K562 (cell line): ENCODE measurements around the gene PABPC1L. TPM values are rescaled to one million over a fixed set of nuclear protein-coding genes. Genes with fewer than 3 reads are reported as not detected.

ENCODE experiments used
- ATF4 ChIP-seq: fragments of 450-650 bp; formaldehyde crosslinking; IDR thresholded peaks from 2 replicates; pipeline ENCODE4 v1.4.0; 2022; ENCODE audit warnings: mild to moderate bottlenecking, moderate library complexity
- CTBP1 ChIP-seq: fragments of 450-650 bp; IDR thresholded peaks from 2 replicates; pipeline ENCODE4 v1.6.1; 2016; ENCODE audit warnings: borderline replicate concordance
- EHMT2 ChIP-seq: fragments of 450-650 bp; IDR thresholded peaks from 2 replicates; pipeline ENCODE4 v1.6.1; 2018; ENCODE audit warnings: antibody characterized with exemption
- ERF ChIP-seq: fragments of 450-650 bp; formaldehyde crosslinking; IDR thresholded peaks from 2 replicates; pipeline ENCODE4 v1.4.0; 2020; ENCODE audit warnings: mild to moderate bottlenecking, mixed read lengths
- ESRRA ChIP-seq: fragments of 450-650 bp; IDR thresholded peaks from 2 replicates; pipeline ENCODE4 v1.6.1; 2014; ENCODE audit warnings: low read depth, mild to moderate bottlenecking, moderate library complexity, borderline replicate concordance
- FIP1L1 ChIP-seq: fragments of 200-400 bp; formaldehyde crosslinking; IDR thresholded peaks from 2 replicates; pipeline ENCODE4 v1.6.1; 2018; ENCODE audit warnings: mild to moderate bottlenecking, low read depth, low read length; ENCODE audit not compliant: poor library complexity, severe bottlenecking
- HDAC3 ChIP-seq: fragments of 450-650 bp; IDR thresholded peaks from 2 replicates; pipeline ENCODE4 v1.6.1; 2018; ENCODE audit warnings: borderline replicate concordance, mild to moderate bottlenecking, moderate library complexity; ENCODE audit not compliant: partially characterized antibody
- HDGF ChIP-seq: fragments of 450-650 bp; IDR thresholded peaks from 2 replicates; pipeline ENCODE4 v1.6.1; 2016
- JUND ChIP-seq, 2 experiments: IDR thresholded peaks; 2 replicates in 1 of 2; 3 replicates in 1 of 2; pipeline ENCODE4 v1.6.1; 2011; ENCODE audit warnings: borderline replicate concordance in 2 of 2, low read depth in 2 of 2, low read length in 2 of 2, improper control_type of control experiment in 1 of 2, missing biosample characterization in 1 of 2, missing genetic modification characterization in 1 of 2, missing genetic modification reagents in 1 of 2
- NR2F6 ChIP-seq: fragments of 450-650 bp; formaldehyde crosslinking; IDR thresholded peaks from 2 replicates; pipeline ENCODE4 v1.4.0; 2020; ENCODE audit warnings: mild to moderate bottlenecking
- PHB ChIP-seq: fragments of 250-450 bp; sonication (Bioruptor Pico); IDR thresholded peaks from 2 replicates; pipeline ENCODE4 v1.5.0; 2021
- PPARD ChIP-seq: fragments of 250-450 bp; sonication (Bioruptor Pico); IDR thresholded peaks from 2 replicates; pipeline ENCODE4 v1.8.0; 2022; ENCODE audit warnings: inconsistent platforms, mild to moderate bottlenecking, moderate library complexity
- RBFOX2 ChIP-seq: fragments of 200-400 bp; formaldehyde crosslinking; IDR thresholded peaks from 2 replicates; pipeline ENCODE4 v1.6.1; 2017; ENCODE audit warnings: low read depth, mild to moderate bottlenecking, low read length, moderate library complexity
- SLC30A9 ChIP-seq: fragments of 250-450 bp; sonication (Bioruptor Pico); IDR thresholded peaks from 2 replicates; pipeline ENCODE4 v1.8.0; 2022; ENCODE audit warnings: mild to moderate bottlenecking, moderate library complexity
- SMAD3 ChIP-seq: fragments of 450-650 bp; formaldehyde crosslinking; conservative IDR thresholded peaks from 2 replicates; pipeline ENCODE4 v1.4.0; 2020; ENCODE audit warnings: mild to moderate bottlenecking
- SMC3 ChIP-seq: conservative IDR thresholded peaks from 2 replicates; pipeline ENCODE4 v1.6.1; 2011; ENCODE audit warnings: low read depth, low read length, improper control_type of control experiment; ENCODE audit not compliant: insufficient read depth
- TAF1 ChIP-seq: IDR thresholded peaks from 2 replicates; pipeline ENCODE4 v1.6.1; 2011; ENCODE audit warnings: mild to moderate bottlenecking, low read length, moderate library complexity; ENCODE audit not compliant: insufficient read depth, control insufficient read depth, severe bottlenecking; ENCODE audit errors: extremely low read depth
- TEAD4 ChIP-seq, 2 experiments: sonication (generic) in 1 of 2; formaldehyde crosslinking in 1 of 2; IDR thresholded peaks; 2 replicates each; pipeline versions ENCODE4 v1.6.1 to v1.8.0; 2012 to 2022; ENCODE audit warnings: borderline replicate concordance in 1 of 2, inconsistent platforms in 1 of 2, low read length in 1 of 2, mild to moderate bottlenecking in 1 of 2, missing genetic modification reagents in 1 of 2
- TRIM28 ChIP-seq: fragments of 450-650 bp; IDR thresholded peaks from 2 replicates; pipeline ENCODE4 v1.6.1; 2017
- ZBTB33 ChIP-seq: sonication (generic); formaldehyde crosslinking; IDR thresholded peaks from 2 replicates; pipeline ENCODE4 v1.8.1; 2023; ENCODE audit warnings: mild to moderate bottlenecking, missing genetic modification reagents
- ZC3H8 ChIP-seq: fragments of 450-650 bp; IDR thresholded peaks from 2 replicates; pipeline ENCODE4 v1.6.1; 2017
- ZFP36 ChIP-seq: fragments of 150-350 bp; IDR thresholded peaks from 2 replicates; pipeline ENCODE4 v1.6.1; 2018; ENCODE audit warnings: low read length, low read depth; ENCODE audit not compliant: partially characterized antibody
- ZNF134 ChIP-seq: fragments of 250-450 bp; sonication (Bioruptor Pico); conservative IDR thresholded peaks from 2 replicates; pipeline ENCODE4 v1.4.0; 2020
- ZNF217 ChIP-seq: sonication (generic); formaldehyde crosslinking; IDR thresholded peaks from 2 replicates; pipeline ENCODE4 v1.8.0; 2022; ENCODE audit warnings: mild to moderate bottlenecking, missing genetic modification reagents
- ZNF445 ChIP-seq: fragments of 250-450 bp; sonication (Bioruptor Pico); IDR thresholded peaks from 2 replicates; pipeline ENCODE4 v1.4.0; 2020; ENCODE audit warnings: low read depth, mild to moderate bottlenecking, moderate library complexity
- ZNF589 ChIP-seq: fragments of 200-800 bp; sonication (Bioruptor generic); IDR thresholded peaks from 2 replicates; pipeline ENCODE4 v1.6.1; 2016; ENCODE audit warnings: low read depth, missing genetic modification characterization, missing compliant biosample characterization
- polyA plus RNA-seq, 8 experiments: library from polyadenylated mRNA; depleted of rRNA in 4 of 8; stranded (reverse) in 5 of 8; unstranded in 3 of 8; fragments of >200 nt; fragmentation: Nextera tagmentation in 2 of 8; fragmentation: Illumina TruSeq in 1 of 8; extraction: Ambion mirVana in 2 of 8; extraction: Trizol in 1 of 8; gene quantifications; 2 replicates each; pipeline versions ENCODE4 v1.2.1 to v1.2.3, GENCODE V29; 2011 to 2014; ENCODE audit warnings: inconsistent platforms in 1 of 8, missing spikeins in 1 of 8
- total RNA-seq, 7 experiments: library from RNA; depleted of rRNA in 6 of 7; stranded (reverse); fragments of >200 nt in 6 of 7; fragmentation: Illumina TruSeq in 2 of 7; extraction: Trizol in 2 of 7; gene quantifications; 2 replicates each; pipeline versions ENCODE4 v1.2.1 to v1.2.3, GENCODE V29; 2011 to 2021; ENCODE audit warnings: low replicate concordance in 1 of 7

The PABPC1L gene
- total and polyA plus RNA-seq, 9 of the 15 experiments (the other 6 are each of a cell fraction or from before 2014, with no cell fraction given): 6.0 to 90.3 (median 15.8) TPM

DNA sequence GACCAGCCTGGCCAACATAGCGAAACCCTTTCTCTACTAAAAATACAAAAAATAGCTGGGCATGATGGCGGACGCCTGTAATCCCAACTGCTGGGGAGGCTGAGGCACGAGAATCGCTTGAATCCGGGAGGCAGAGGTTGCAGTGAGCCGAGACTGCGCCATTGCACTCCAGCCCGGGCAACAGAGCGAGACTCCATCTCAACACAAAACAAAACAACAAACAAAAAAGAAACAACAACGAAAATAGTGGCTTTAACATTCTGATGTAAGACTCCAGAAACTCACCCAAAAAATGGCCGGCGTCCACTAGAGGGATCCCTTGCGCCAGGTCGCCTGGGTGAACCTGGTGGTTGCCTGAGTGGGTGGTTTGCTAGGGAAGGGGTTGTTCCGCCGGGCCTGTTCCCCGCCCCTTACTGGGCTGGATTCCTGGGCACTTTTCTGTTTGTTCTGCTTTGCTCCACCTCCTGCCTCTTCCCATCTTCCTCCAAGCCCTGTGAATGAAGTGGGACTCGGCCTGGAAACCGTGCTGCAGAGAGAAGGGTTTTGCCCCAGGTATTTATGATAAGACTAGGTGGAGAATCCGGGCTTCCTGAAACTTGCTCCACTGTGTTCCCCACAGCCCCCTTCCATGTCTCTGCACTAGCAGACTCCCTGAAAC is 1.5 kb downstream of the PABPC1L start (continued):
- TF ChIP-seq HDAC3: no peak
- 0 out of 2 replicates have a peak, but pooled peaks have one; percentile 47 for TF ChIP-seq ZBTB33 (CRISPR knock-in tag)
- no peak for TF ChIP-seq TEAD4 (IDR thresholded peaks at IDR 0.05; ENCODE audit: low read length)
- no peak for TF ChIP-seq TEAD4 (CRISPR knock-in tag; IDR thresholded peaks at IDR 0.05; ENCODE audit: borderline replicate concordance)
- TF ChIP-seq ATF4 (CRISPR knock-in tag): peak; percentile 93
- TF ChIP-seq TAF1: no peak
- TF ChIP-seq NR2F6 (CRISPR knock-in tag): no peak
- TF ChIP-seq EHMT2: peak; percentile 56; the same call in 1 of the 2 replicates
- no peak for TF ChIP-seq ZNF134
- no peak for TF ChIP-seq ZC3H8
- TF ChIP-seq CTBP1: peak; percentile 34; the same call in 1 of the 2 replicates
- no peak for TF ChIP-seq TRIM28
- no peak for TF ChIP-seq ERF (CRISPR knock-in tag)
- TF ChIP-seq ESRRA: 0 out of 2 replicates have a peak, but pooled peaks have one; percentile 7
- TF ChIP-seq SMAD3: no peak
- TF ChIP-seq JUND (IDR thresholded peaks at IDR 0.05; ENCODE audit: borderline replicate concordance, low read depth, low read length): peak; percentile 38; the same call in 1 of the 2 replicates
- peak; percentile 32; the same call in 1 of the 3 replicates for TF ChIP-seq JUND (tag; IDR thresholded peaks at IDR 0.05; ENCODE audit: borderline replicate concordance, low read depth, low read length)
- no peak for TF ChIP-seq PHB (CRISPR knock-in tag)
- peak; percentile 47; the same call in 1 of the 2 replicates for TF ChIP-seq HDGF
- no peak for TF ChIP-seq ZFP36
- peak; percentile 49; the same call in 1 of the 2 replicates for TF ChIP-seq SMC3
- no peak for TF ChIP-seq PPARD
- TF ChIP-seq RBFOX2: peak; percentile 39
- TF ChIP-seq SLC30A9 (CRISPR knock-in tag): no peak
- no peak for TF ChIP-seq FIP1L1
- no peak for TF ChIP-seq ZNF589 (CRISPR knock-in tag)
- TF ChIP-seq ZNF445 (CRISPR knock-in tag): no peak
- no peak for TF ChIP-seq ZNF217 (CRISPR knock-in tag)
